GM12878 (cell line): ENCODE measurements around the gene TSPAN19. TPM values are rescaled to one million over a fixed set of nuclear protein-coding genes. Genes with fewer than 3 reads are reported as not detected.

Source experiments
- ATAC-seq: fragments of 200-7000 bp; cut with Tn5 transposase; 3 replicates; pipeline ENCODE4 v1.9.1; 2020; ENCODE audit warnings: mild to moderate bottlenecking, moderate library complexity
- BruUV-seq: library from RNA; stranded (reverse); fragments of 400-500 nt; replicated peaks from 2 replicates; lab custom pipeline; 2021; lab: Mats Ljungman, UMichigan
- CTCF ChIA-PET: fragments of 300-600 bp; sonication (Branson Sonifier 250); formaldehyde crosslinking; extraction: SDS; loops from one replicate; lab custom pipeline; 2021; ENCODE audit warnings: inconsistent platforms; lab: Yijun Ruan, JAX
- POLR2A ChIA-PET: fragments of 350-600 bp; formaldehyde crosslinking; extraction: SDS; loops from one replicate; lab custom pipeline; 2021; ENCODE audit warnings: inconsistent platforms; lab: Charles Lee
- RAD21 ChIA-PET: fragments of 300-600 bp; sonication (Branson Sonifier 250); formaldehyde crosslinking; loops from one replicate; lab custom pipeline; 2023; ENCODE audit warnings: antibody characterized with exemption; ENCODE audit not compliant: unreplicated experiment; lab: Charles Lee
- SMC1A ChIA-PET: fragments of 300-600 bp; sonication (Branson Sonifier 250); formaldehyde crosslinking; loops from one replicate; lab custom pipeline; 2023; ENCODE audit not compliant: unreplicated experiment, uncharacterized antibody; lab: Charles Lee
- DNase-seq: peaks from one replicate; pipeline ENCODE4 v3.0.0-alpha.2; 2011; ENCODE audit warnings: low read depth, low spot score
- FAIRE-seq: peaks from 3 replicates; lab custom pipeline; 2011; peaks lifted over from hg19 to GRCh38; lab: Jason Lieb, UNC
- H2AFZ ChIP-seq: 2 replicates; pipeline ENCODE4 v1.6.0; 2011; ENCODE audit warnings: low read depth, low read length, control low read depth; ENCODE audit not compliant: control insufficient read depth
- H3K27ac ChIP-seq: 2 replicates; pipeline ENCODE4 v1.5.1; 2011; ENCODE audit warnings: control low read depth; ENCODE audit not compliant: control insufficient read depth, insufficient read depth
- H3K27me3 ChIP-seq, 2 experiments: replicated peaks in 1 of 2; 2 replicates each; pipeline versions ENCODE4 v1.6.0 to v1.6.1; 2011; ENCODE audit warnings: low read length in 1 of 2; ENCODE audit not compliant: control insufficient read depth in 2 of 2, insufficient read depth in 2 of 2
- H3K36me3 ChIP-seq, 2 experiments: 2 replicates each; pipeline ENCODE4 v1.5.1; 2011; ENCODE audit warnings: low read length in 1 of 2; ENCODE audit not compliant: control insufficient read depth in 2 of 2, insufficient read depth in 2 of 2
- H3K4me1 ChIP-seq: 2 replicates; pipeline ENCODE4 v1.6.1; 2011; ENCODE audit warnings: mild to moderate bottlenecking, low read length, moderate library complexity, mixed read lengths; ENCODE audit not compliant: control insufficient read depth, insufficient read depth
- H3K4me2 ChIP-seq: 2 replicates; pipeline ENCODE4 v1.6.0; 2011; ENCODE audit warnings: control low read depth; ENCODE audit not compliant: control insufficient read depth, insufficient read depth
- H3K4me3 ChIP-seq: fragments of 200-600 bp; sonication (generic); 2 replicates; pipeline ENCODE4 v1.5.1; 2016
- H3K79me2 ChIP-seq: 2 replicates; pipeline ENCODE4 v1.6.0; 2011; ENCODE audit warnings: low read length; ENCODE audit not compliant: control insufficient read depth, insufficient read depth
- H3K9ac ChIP-seq: 2 replicates; pipeline ENCODE4 v1.8.0; 2011; ENCODE audit warnings: low read length, control low read depth, mixed read lengths; ENCODE audit not compliant: control insufficient read depth, insufficient read depth
- H3K9me3 ChIP-seq: replicated peaks from 3 replicates; pipeline ENCODE4 v1.5.1; 2011; ENCODE audit warnings: mild to moderate bottlenecking, low read length; ENCODE audit not compliant: control insufficient read depth, insufficient read depth
- H4K20me1 ChIP-seq: 2 replicates; pipeline ENCODE4 v1.6.0; 2011; ENCODE audit not compliant: control insufficient read depth, insufficient read depth
- EGR1 ChIP-seq, 2 experiments: IDR thresholded peaks; 1 replicate in 1 of 2; 2 replicates in 1 of 2; pipeline ENCODE4 v1.6.1; 2011 to 2012; ENCODE audit warnings: low read depth in 2 of 2, low read length in 2 of 2, borderline replicate concordance in 1 of 2, mild to moderate bottlenecking in 1 of 2, moderate library complexity in 1 of 2
- ESRRA ChIP-seq: IDR thresholded peaks from 2 replicates; pipeline ENCODE4 v1.6.1; 2012; ENCODE audit warnings: mild to moderate bottlenecking, low read length, improper control_type of control experiment
- EZH2 ChIP-seq: IDR thresholded peaks from 2 replicates; pipeline ENCODE4 v1.6.1; 2012; ENCODE audit warnings: low read depth, mild to moderate bottlenecking, control low read depth, inconsistent platforms, low read length, borderline replicate concordance; ENCODE audit not compliant: control insufficient read depth
- MTA3 ChIP-seq: IDR thresholded peaks from 2 replicates; pipeline ENCODE4 v1.6.1; 2012; ENCODE audit warnings: low read length, inconsistent platforms, borderline replicate concordance
- NFYB ChIP-seq: IDR thresholded peaks from 2 replicates; pipeline ENCODE4 v1.6.1; 2011; ENCODE audit warnings: low read depth, mild to moderate bottlenecking, low read length, improper control_type of control experiment, moderate library complexity; ENCODE audit not compliant: insufficient read depth
- POLR2A ChIP-seq: IDR thresholded peaks from 2 replicates; pipeline ENCODE4 v1.6.1; 2011; ENCODE audit warnings: low read depth, mild to moderate bottlenecking, low read length
- RAD51 ChIP-seq: fragments of 450-650 bp; IDR thresholded peaks from 2 replicates; pipeline ENCODE4 v1.6.1; 2016; ENCODE audit warnings: moderate library complexity, mild to moderate bottlenecking, inconsistent platforms
- SKIL ChIP-seq: fragments of 450-650 bp; IDR thresholded peaks from 2 replicates; pipeline ENCODE4 v1.6.1; 2017; ENCODE audit warnings: mild to moderate bottlenecking, low read depth, inconsistent platforms; ENCODE audit not compliant: poor library complexity, severe bottlenecking
- SMC3 ChIP-seq: IDR thresholded peaks from 2 replicates; pipeline ENCODE4 v1.6.1; 2011; ENCODE audit warnings: low read length, improper control_type of control experiment, borderline replicate concordance
- SREBF1 ChIP-seq: IDR thresholded peaks from 2 replicates; pipeline ENCODE4 v1.6.1; 2012; ENCODE audit warnings: mild to moderate bottlenecking, low read length
- ZBTB4 ChIP-seq: fragments of 450-650 bp; formaldehyde crosslinking; IDR thresholded peaks from 2 replicates; pipeline ENCODE4 v1.4.0; 2022; ENCODE audit warnings: mild to moderate bottlenecking, moderate library complexity
- ZZZ3 ChIP-seq: IDR thresholded peaks from 2 replicates; pipeline ENCODE4 v1.6.1; 2011; ENCODE audit warnings: low read depth; ENCODE audit not compliant: control insufficient read depth, insufficient read length
- WGBS: methylation state at CpG from one replicate; pipeline ENCODE4 v1.1.6; 2016; ENCODE audit warnings: low lambda C conversion rate; ENCODE audit not compliant: insufficient replicate concordance, insufficient coverage; ENCODE audit errors: missing lambda C conversion rate; 5-methylcytosine and 5-hydroxymethylcytosine counted together
- in situ Hi-C: fragments of 300-500 bp; cut with MboI; formaldehyde crosslinking; loops from 9 replicates; pipeline ENCODE4 v1.14.3; 2018; ENCODE audit warnings: mixed read lengths
- intact Hi-C: fragments of 100-400 bp; cut with micrococcal nuclease; formaldehyde crosslinking; loops from one replicate; pipeline ENCODE4 v1.14.2; 2022; ENCODE audit not compliant: unreplicated experiment
- polyA plus RNA-seq, 11 experiments: library from polyadenylated mRNA; depleted of rRNA in 4 of 11; unstranded in 6 of 11; stranded (reverse) in 5 of 11; fragments of >200 nt; fragmentation: Nextera tagmentation in 4 of 11; fragmentation: Illumina TruSeq in 1 of 11; extraction: Ambion mirVana in 4 of 11; extraction: Trizol in 1 of 11; gene quantifications; 1 replicate in 1 of 11; 2 replicates in 10 of 11; pipeline versions ENCODE4 v1.2.1 to v1.2.3, GENCODE V29; 2011 to 2016; ENCODE audit warnings: inconsistent platforms in 2 of 11, missing spikeins in 2 of 11, low read depth in 1 of 11
- total RNA-seq, 4 experiments: library from RNA; depleted of rRNA in 3 of 4; stranded (reverse); fragments of >200 nt in 3 of 4; fragmentation: Illumina TruSeq in 1 of 4; extraction: Trizol in 1 of 4; gene quantifications; 2 replicates each; pipeline versions ENCODE4 v1.2.1 to v1.2.3, GENCODE V29; 2013 to 2021

TSPAN19 gene
- total and polyA plus RNA-seq, 10 of the 15 experiments (the other 5 are each of a cell fraction or from before 2014, with no cell fraction given), result not detected

GRCh38 chr12:85018098-85018497 lies 18.0 kb downstream of the TSPAN19 start:
- no TSS peak for BruUV-seq
- FAIRE-seq (no peak), DNase-seq (no peak), ATAC-seq (no peak)
- Histone ChIP-seq H3K79me2 (no peaks in the 10 kb centered on the region), H2AFZ (no peak overlapping the region), H3K27ac (no peak overlapping the region), H3K27me3 (no peaks in the 10 kb centered on the region), H3K9ac (no peak overlapping the region), H4K20me1 (no peaks in the 10 kb centered on the region), H3K9me3 (no peaks in the 10 kb centered on the region), H3K36me3 (no peaks in the 10 kb centered on the region), H3K4me1 (no peaks in the 10 kb centered on the region), H3K4me3 (no peak overlapping the region), H3K4me2 (no peak overlapping the region)
- WGBS, result 39% methylated on average over 2 of the region's 2 CpGs
- CTCF ChIA-PET, result interaction anchor here (1.3 kb wide), 1 partner anchor 11 kb away, joined by 4 read pairs; no protein-coding TSS in a partner anchor
- intact Hi-C loops (no loop called here), in situ Hi-C loops (no loop called here)
- POLR2A ChIA-PET, result no interaction called here
- TF ChIP-seq ZBTB4 (CRISPR knock-in tag) (no peak), EZH2 (no peak), SMC3 (no peak), SKIL (no peak), MTA3 (no peak), POLR2A (no peak), ZZZ3 (no peak), NFYB (no peak), RAD51 (no peak), ESRRA (no peak), EGR1 (IDR thresholded peaks at IDR 0.05; ENCODE audit: borderline replicate concordance in 1 of 2, low read depth in 2 of 2, low read length in 2 of 2) (no peak), SREBF1 (no peak)
- SMC1A ChIA-PET, result no interaction called here
- RAD21 ChIA-PET, result no interaction called here
